PC-3 (cell line): ENCODE results near the gene PNLIPRP2. TPM values are rescaled to one million over a fixed set of nuclear protein-coding genes. Genes with fewer than 3 reads are reported as not detected.

Experiments used
- ATAC-seq: fragments of 200-7000 bp; cut with Tn5 transposase; 2 replicates; pipeline ENCODE4 v1.9.1; 2020; ENCODE audit warnings: mild to moderate bottlenecking, moderate library complexity
- BruUV-seq: library from RNA; stranded (reverse); fragments of 400-500 nt; replicated peaks from 2 replicates; lab custom pipeline; 2021; lab: Mats Ljungman, UMichigan
- CTCF ChIA-PET: fragments of 300-600 bp; sonication (Branson Sonifier 250); formaldehyde crosslinking; loops from one replicate; lab custom pipeline; 2022; ENCODE audit warnings: antibody characterized with exemption; lab: Charles Lee
- POLR2A ChIA-PET: fragments of 300-600 bp; sonication (Branson Sonifier 250); formaldehyde crosslinking; loops from one replicate; lab custom pipeline; 2022; ENCODE audit warnings: antibody characterized with exemption; ENCODE audit not compliant: unreplicated experiment; lab: Charles Lee
- DNase-seq: peaks from one replicate; pipeline ENCODE4 v3.0.0-alpha.2; 2015
- H2AFZ ChIP-seq: fragments of 300-600 bp; sonication (generic); 2 replicates; pipeline ENCODE4 v1.6.0; 2016; ENCODE audit warnings: antibody characterized with exemption, low read length
- H3F3A ChIP-seq: fragments of 300-600 bp; sonication (generic); one replicate; pipeline ENCODE4 v1.6.0; 2017; ENCODE audit warnings: antibody characterized with exemption, low read length, control low read depth, mild to moderate bottlenecking; ENCODE audit not compliant: unreplicated experiment
- H3K27ac ChIP-seq: fragments of 300-600 bp; sonication (generic); 2 replicates; pipeline ENCODE4 v1.5.1; 2016; ENCODE audit warnings: mild to moderate bottlenecking, low read length
- H3K27me3 ChIP-seq: fragments of 300-600 bp; sonication (generic); 2 replicates; pipeline ENCODE4 v1.6.1; 2016; ENCODE audit warnings: low read length, mixed read lengths
- H3K36me3 ChIP-seq: fragments of 300-600 bp; sonication (generic); 2 replicates; pipeline ENCODE4 v1.6.1; 2016; ENCODE audit warnings: low read depth, mixed run types, low read length, mixed read lengths
- H3K4me1 ChIP-seq: fragments of 300-600 bp; sonication (generic); 2 replicates; pipeline ENCODE4 v1.5.1; 2016; ENCODE audit warnings: low read length; ENCODE audit not compliant: insufficient read depth
- H3K4me2 ChIP-seq: fragments of 300-600 bp; sonication (generic); 2 replicates; pipeline ENCODE4 v1.6.0; 2016; ENCODE audit warnings: low read length
- H3K4me3 ChIP-seq: fragments of 300-600 bp; sonication (generic); 2 replicates; pipeline ENCODE4 v1.5.1; 2016; ENCODE audit warnings: mild to moderate bottlenecking, low read length, mixed read lengths
- H3K79me2 ChIP-seq: fragments of 300-600 bp; sonication (generic); 2 replicates; pipeline ENCODE4 v1.6.1; 2017; ENCODE audit warnings: low read length, mixed read lengths
- H3K9ac ChIP-seq: fragments of 300-600 bp; sonication (generic); 2 replicates; pipeline ENCODE4 v1.6.0; 2016; ENCODE audit warnings: mild to moderate bottlenecking, low read length
- H3K9me2 ChIP-seq: fragments of 300-600 bp; sonication (generic); replicated peaks from 2 replicates; pipeline ENCODE4 v1.6.1; 2016; ENCODE audit warnings: mixed run types, low read length, mixed read lengths
- H3K9me3 ChIP-seq: fragments of 300-600 bp; sonication (generic); 2 replicates; pipeline ENCODE4 v1.6.1; 2016; ENCODE audit warnings: low read length, mixed read lengths
- H4K20me1 ChIP-seq: fragments of 300-600 bp; sonication (generic); 2 replicates; pipeline ENCODE4 v1.6.1; 2016; ENCODE audit warnings: low read length, mixed read lengths
- EZH2 ChIP-seq: fragments of 300-600 bp; sonication (generic); IDR thresholded peaks from one replicate; pipeline ENCODE4 v1.6.1; 2017; ENCODE audit warnings: antibody characterized with exemption, mild to moderate bottlenecking, low read length; ENCODE audit not compliant: unreplicated experiment
- EZH2phosphoT487 ChIP-seq: fragments of 300-600 bp; sonication (generic); IDR thresholded peaks from 2 replicates; pipeline ENCODE4 v1.6.1; 2018; ENCODE audit warnings: mild to moderate bottlenecking, antibody characterized with exemption, low read length, borderline replicate concordance
- intact Hi-C: fragments of 100-400 bp; cut with micrococcal nuclease; formaldehyde crosslinking; loops from 2 replicates; pipeline ENCODE4 v1.9.0; 2023
- total RNA-seq: library from RNA; depleted of rRNA; stranded (reverse); fragments of >200 nt; gene quantifications from 2 replicates; pipeline ENCODE4 v1.2.3, GENCODE V29; 2014
- TF ChIP-seq, protein P1 (sequence below): fragments of 300-600 bp; sonication (generic); conservative IDR thresholded peaks from 2 replicates; pipeline ENCODE4 v1.5.1; 2017; ENCODE audit warnings: antibody characterized with exemption, low read depth, mild to moderate bottlenecking, low read length

The PNLIPRP2 gene
- total RNA-seq, 1 experiment from 2014 or later = not detected

DNA sequence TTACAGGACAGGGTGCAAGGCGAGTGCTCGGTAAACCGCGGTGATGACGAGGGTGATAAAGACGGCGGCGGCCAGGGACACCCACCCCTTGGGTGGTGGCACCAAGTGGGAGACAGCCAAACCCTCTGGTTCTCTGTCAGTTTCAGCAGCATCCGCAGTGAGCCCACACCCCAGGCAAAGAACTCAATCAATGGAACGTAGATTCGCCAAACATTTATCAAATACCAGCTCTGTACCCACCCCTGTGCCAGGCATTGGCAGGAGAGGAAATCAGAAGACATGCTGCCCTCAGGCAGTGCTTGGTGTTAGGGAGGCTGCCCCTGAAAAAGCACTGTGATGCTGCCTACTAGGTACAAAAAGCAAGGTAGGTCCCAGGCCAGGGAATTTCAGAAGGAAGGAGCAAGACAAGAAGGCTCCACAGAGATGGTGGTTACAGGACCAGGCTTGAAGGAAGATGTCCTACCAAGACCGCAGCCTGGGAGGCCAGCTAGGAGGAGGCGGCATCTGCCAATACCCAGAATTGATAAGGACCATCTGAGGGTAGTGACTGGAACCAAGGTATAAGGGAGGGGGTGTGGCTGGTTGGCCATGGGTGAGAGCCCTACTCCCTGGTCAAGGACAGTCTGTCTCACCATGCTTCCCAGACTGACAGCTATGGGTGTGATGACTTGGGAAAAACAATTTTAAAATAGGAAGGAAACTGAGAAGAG, 10.2 kb upstream of the PNLIPRP2 start:
- no peaks in the 10 kb centered on the region for H3K4me1 ChIP-seq
- TF ChIP-seq EZH2 (no peak), EZH2phosphoT487 (no peak)
- TF ChIP-seq, protein P1, sequence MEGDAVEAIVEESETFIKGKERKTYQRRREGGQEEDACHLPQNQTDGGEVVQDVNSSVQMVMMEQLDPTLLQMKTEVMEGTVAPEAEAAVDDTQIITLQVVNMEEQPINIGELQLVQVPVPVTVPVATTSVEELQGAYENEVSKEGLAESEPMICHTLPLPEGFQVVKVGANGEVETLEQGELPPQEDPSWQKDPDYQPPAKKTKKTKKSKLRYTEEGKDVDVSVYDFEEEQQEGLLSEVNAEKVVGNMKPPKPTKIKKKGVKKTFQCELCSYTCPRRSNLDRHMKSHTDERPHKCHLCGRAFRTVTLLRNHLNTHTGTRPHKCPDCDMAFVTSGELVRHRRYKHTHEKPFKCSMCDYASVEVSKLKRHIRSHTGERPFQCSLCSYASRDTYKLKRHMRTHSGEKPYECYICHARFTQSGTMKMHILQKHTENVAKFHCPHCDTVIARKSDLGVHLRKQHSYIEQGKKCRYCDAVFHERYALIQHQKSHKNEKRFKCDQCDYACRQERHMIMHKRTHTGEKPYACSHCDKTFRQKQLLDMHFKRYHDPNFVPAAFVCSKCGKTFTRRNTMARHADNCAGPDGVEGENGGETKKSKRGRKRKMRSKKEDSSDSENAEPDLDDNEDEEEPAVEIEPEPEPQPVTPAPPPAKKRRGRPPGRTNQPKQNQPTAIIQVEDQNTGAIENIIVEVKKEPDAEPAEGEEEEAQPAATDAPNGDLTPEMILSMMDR = no peak
- H3K9me3 ChIP-seq = no peaks in the 10 kb centered on the region
- no peak overlapping the region for H3K4me3 ChIP-seq
- no peak overlapping the region for H2AFZ ChIP-seq
- no peak overlapping the region for H3K27ac ChIP-seq
- BruUV-seq = no TSS peak
- H4K20me1 ChIP-seq = no peaks in the 10 kb centered on the region
- H3F3A ChIP-seq = no peaks in the 10 kb centered on the region
- H3K4me2 ChIP-seq = no peak overlapping the region
- no peaks in the 10 kb centered on the region for H3K9me2 ChIP-seq
- ChIA-PET CTCF (no interaction called here), POLR2A (no interaction called here)
- DNase-seq (no peak), ATAC-seq (no peak)
- H3K79me2 ChIP-seq = no peaks in the 10 kb centered on the region
- intact Hi-C loops = no loop called here
- H3K9ac ChIP-seq = no peak overlapping the region
- H3K27me3 ChIP-seq = 0 out of 2 replicates have a peak, but pooled peaks cover 7% of the 10 kb centered on the region
- H3K36me3 ChIP-seq = no peaks in the 10 kb centered on the region

DNA sequence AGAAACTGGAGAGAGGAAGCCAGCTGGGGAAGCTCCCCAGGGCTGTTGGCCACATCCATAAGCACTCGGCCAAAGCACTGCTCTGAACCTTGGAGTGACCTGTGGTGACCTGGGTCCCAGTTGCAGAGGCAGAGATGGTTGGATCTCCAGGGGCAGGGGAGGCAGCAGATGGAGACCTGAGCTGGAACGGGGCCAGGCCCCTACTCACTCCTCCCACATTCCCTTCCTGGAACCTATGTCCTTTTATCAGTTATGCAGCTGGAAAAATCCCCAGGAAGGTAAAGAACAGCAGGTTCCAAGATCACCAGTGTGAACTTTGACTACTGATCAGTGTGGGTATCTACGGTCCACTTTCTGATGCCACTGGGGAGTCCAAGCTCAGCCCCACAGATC, 9.6 kb upstream of the PNLIPRP2 start:
- CTCF ChIA-PET = no interaction called here

More for the DNA sequence above, 9.6 kb upstream of the PNLIPRP2 start:
- Histone ChIP-seq H3K9ac (no peak overlapping the region), H2AFZ (no peak overlapping the region), H4K20me1 (no peaks in the 10 kb centered on the region), H3K9me2 (no peaks in the 10 kb centered on the region), H3K9me3 (no peaks in the 10 kb centered on the region), H3K4me1 (no peaks in the 10 kb centered on the region), H3K27me3 (0 out of 2 replicates have a peak, but pooled peaks cover 1% of the 10 kb centered on the region), H3K4me2 (no peak overlapping the region), H3K79me2 (no peaks in the 10 kb centered on the region), H3F3A (no peaks in the 10 kb centered on the region), H3K27ac (no peak overlapping the region), H3K36me3 (no peaks in the 10 kb centered on the region), H3K4me3 (no peak overlapping the region)
- TF ChIP-seq EZH2phosphoT487 (no peak), EZH2 (no peak)
- TF ChIP-seq, protein P1 = no peak
- intact Hi-C loops = no loop called here
- DNase-seq = no peak
- no peak for ATAC-seq
- no TSS peak for BruUV-seq
- POLR2A ChIA-PET = no interaction called here
